ENCODE results near the gene ZNF584.

DNA sequence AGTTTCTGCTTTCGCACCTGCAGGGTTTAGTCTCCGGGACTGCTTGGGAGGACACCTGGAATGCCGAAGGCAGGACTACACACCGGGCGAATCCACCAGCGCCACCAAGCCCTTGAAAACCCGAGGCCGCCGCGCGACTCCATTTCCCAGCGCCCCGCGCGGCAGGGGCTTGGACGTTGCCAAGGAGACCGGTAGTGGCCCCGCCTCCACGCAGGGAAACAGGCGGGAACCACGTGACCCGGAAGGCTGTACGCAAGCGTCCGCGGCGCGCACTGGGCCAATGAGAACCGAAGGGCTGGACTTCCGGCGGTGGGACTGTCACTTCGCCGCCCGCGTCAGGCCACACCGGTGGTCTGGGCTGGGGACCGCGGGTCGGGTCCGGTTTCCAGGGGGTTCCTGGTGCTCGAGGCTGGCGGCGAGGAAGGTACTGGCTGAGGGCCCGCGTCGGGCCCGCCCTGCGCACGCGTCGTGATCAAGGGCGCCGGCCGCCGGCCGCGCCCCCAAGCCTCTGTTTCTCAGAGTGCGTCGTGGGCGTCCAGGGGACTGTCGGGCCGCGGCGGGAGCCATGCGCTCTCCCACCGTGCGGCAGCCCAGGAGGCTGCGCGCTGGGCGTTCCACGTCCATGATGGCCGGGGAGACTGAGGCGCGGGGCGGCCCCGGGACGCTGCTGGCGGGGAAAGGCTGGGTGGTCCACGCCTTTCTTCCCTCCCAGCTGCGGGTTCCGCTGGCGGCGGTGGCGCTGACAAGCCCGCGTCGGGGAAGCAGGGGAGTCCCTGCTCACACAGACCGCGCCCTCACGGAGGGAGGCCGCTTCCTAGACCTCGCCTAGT lies 58.5 kb downstream of the ZNF584 start, which contains the start of gene ZNF324:
- TF ChIP-seq, protein P1, sequence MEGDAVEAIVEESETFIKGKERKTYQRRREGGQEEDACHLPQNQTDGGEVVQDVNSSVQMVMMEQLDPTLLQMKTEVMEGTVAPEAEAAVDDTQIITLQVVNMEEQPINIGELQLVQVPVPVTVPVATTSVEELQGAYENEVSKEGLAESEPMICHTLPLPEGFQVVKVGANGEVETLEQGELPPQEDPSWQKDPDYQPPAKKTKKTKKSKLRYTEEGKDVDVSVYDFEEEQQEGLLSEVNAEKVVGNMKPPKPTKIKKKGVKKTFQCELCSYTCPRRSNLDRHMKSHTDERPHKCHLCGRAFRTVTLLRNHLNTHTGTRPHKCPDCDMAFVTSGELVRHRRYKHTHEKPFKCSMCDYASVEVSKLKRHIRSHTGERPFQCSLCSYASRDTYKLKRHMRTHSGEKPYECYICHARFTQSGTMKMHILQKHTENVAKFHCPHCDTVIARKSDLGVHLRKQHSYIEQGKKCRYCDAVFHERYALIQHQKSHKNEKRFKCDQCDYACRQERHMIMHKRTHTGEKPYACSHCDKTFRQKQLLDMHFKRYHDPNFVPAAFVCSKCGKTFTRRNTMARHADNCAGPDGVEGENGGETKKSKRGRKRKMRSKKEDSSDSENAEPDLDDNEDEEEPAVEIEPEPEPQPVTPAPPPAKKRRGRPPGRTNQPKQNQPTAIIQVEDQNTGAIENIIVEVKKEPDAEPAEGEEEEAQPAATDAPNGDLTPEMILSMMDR (IDR thresholded peaks at IDR 0.05) = no peak
- peak; percentile 59 to 63 for TF ChIP-seq POLR2A (IDR thresholded peaks at IDR 0.05)
